GM12874 (cell line): ENCODE results near the gene KLHL12.

ENCODE experiments used
- TF ChIP-seq, protein P1 (sequence below): IDR thresholded peaks from 2 replicates; pipeline ENCODE4 v1.5.1; 2011; ENCODE audit warnings: low read depth, mild to moderate bottlenecking, control low read depth, low read length, moderate library complexity; ENCODE audit not compliant: insufficient read depth

The KLHL12 gene

GRCh38 chr1:202879128-202879527 lies 47.9 kb downstream of the KLHL12 start:
- TF ChIP-seq, protein P1, sequence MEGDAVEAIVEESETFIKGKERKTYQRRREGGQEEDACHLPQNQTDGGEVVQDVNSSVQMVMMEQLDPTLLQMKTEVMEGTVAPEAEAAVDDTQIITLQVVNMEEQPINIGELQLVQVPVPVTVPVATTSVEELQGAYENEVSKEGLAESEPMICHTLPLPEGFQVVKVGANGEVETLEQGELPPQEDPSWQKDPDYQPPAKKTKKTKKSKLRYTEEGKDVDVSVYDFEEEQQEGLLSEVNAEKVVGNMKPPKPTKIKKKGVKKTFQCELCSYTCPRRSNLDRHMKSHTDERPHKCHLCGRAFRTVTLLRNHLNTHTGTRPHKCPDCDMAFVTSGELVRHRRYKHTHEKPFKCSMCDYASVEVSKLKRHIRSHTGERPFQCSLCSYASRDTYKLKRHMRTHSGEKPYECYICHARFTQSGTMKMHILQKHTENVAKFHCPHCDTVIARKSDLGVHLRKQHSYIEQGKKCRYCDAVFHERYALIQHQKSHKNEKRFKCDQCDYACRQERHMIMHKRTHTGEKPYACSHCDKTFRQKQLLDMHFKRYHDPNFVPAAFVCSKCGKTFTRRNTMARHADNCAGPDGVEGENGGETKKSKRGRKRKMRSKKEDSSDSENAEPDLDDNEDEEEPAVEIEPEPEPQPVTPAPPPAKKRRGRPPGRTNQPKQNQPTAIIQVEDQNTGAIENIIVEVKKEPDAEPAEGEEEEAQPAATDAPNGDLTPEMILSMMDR = no peak

GRCh38 chr1:202873026-202873425 lies 54.0 kb downstream of the KLHL12 start:
- TF ChIP-seq, protein P1 = no peak

GRCh38 chr1:202871367-202871766 lies 55.7 kb downstream of the KLHL12 start:
- TF ChIP-seq, protein P1 = no peak

DNA sequence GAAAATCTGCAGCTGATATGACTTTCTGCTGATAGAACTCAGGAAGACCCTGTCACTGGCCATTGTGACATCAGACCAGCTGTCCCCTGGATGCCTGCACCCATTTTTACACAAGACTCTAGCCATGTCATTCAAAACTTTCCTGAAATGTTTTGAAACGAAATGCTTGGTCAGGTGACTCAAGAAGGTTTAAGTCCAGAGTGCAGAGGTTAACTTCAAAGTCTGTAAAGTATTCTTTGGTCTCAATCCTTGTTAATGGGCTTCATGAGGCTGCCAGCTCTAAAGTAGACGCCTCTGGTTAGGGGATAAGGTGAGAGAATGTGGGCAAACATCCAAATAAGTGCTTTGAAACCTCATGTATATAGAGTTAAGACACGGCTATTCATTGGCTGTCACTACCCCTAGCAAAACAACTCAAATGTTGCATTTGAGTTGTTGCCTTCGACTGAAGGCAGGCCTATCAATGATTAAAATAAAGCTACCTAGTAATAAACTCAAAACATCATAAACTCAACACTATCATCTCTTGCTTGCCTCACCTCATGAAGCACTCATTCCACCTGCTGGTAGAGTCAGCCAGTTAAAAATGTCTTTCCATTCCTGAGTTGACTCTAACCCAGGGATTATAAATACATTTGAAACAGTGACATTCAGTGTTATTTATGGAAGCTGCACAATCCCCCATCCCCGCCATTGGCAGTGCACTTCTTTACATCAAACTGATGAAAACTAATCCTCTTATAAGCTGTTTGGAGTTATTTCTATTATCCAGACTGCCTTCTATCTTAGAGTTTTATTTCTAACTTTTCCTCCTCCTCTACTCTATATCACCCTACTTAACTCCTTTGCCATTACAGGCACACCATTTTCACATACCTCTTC lies 64.1 kb downstream of the KLHL12 start:
- TF ChIP-seq, protein P1 = no peak

DNA sequence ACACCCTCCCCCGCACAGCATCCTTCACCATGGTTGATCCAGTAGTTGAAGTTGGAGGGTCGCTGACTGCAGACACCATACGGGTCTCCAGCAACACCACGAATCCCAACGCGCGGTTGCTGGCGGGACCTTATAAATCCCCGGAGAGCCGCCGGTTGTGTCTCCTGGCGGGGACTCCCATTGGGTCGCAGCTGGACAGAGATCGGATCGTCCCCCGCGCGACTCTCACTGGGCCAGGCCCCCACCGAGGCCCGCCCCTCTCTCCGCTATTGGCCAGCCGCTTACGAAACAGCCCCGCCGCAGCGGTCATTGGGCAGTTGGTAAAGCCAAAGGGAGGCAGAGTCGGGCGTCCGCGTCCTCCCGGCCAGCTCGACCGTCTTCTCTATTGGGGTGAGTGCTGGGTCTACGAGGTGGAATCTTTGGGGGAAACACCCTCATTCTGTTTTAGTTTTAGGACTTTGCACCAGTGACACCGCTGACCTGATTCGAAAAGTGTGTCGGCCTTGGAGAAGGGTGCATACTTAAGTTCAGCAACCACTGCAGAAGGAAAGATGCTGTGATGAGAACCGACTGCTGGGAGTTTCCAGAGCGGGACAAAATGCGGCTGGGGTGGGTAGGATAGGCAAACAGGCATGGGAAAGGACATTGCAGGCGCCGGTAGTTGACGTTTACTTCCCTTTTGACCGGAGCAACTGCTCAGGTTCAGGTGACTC lies 65.5 kb downstream of the KLHL12 start:
- TF ChIP-seq, protein P1 = no peak

GRCh38 chr1:202860744-202861419 lies 66.2 kb downstream of the KLHL12 start:
- TF ChIP-seq, protein P1 = no peak
